Uterus (tissue), 4 donors: ENCODE results near the gene BAHCC1. TPM values are rescaled to one million over a fixed set of nuclear protein-coding genes. Genes with fewer than 3 reads are reported as not detected.
"Not testable (repeated sequence)": the region's sequence is repeated elsewhere in the genome, so short reads cannot be mapped to it uniquely, and the experiment has no call there.

Source experiments
- DNase-seq, 2 donors: peaks; one replicate each; pipeline ENCODE4 v3.0.0-alpha.2; 2019 to 2020
- H3K27ac ChIP-seq, 2 donors: fragments of 200-600 bp; sonication (generic); 1 replicate in 1 of 2; 2 replicates in 1 of 2; pipeline ENCODE4 v1.5.1; 2016 to 2018
- H3K27me3 ChIP-seq, 2 donors: fragments of 200-600 bp; sonication (generic); one replicate each; pipeline ENCODE4 v1.5.1; 2018 to 2019; ENCODE audit warnings: control low read depth in 1 of 2
- H3K36me3 ChIP-seq, 2 donors: fragments of 200-600 bp; sonication (generic); one replicate each; pipeline ENCODE4 v1.5.1; 2019; ENCODE audit warnings: control low read depth in 1 of 2
- H3K4me1 ChIP-seq, 2 donors: fragments of 200-600 bp; sonication (generic); one replicate each; pipeline ENCODE4 v1.5.1; 2018 to 2019; ENCODE audit warnings: control low read depth in 1 of 2
- H3K4me3 ChIP-seq, 2 donors: fragments of 200-600 bp; sonication (generic); 1 replicate in 1 of 2; 2 replicates in 1 of 2; pipeline ENCODE4 v1.5.1; 2018 to 2019; ENCODE audit warnings: mild to moderate bottlenecking in 1 of 2
- H3K9me3 ChIP-seq, 2 donors: fragments of 200-600 bp; sonication (generic); one replicate each; pipeline ENCODE4 v1.5.1; 2019; ENCODE audit warnings: control low read depth in 1 of 2
- POLR2A ChIP-seq, 2 donors: fragments of 450-650 bp; IDR thresholded peaks; one replicate each; pipeline ENCODE4 v1.6.1; 2016; ENCODE audit warnings: antibody characterized with exemption in 2 of 2, mild to moderate bottlenecking in 1 of 2, moderate library complexity in 1 of 2
- intact Hi-C: fragments of 100-400 bp; cut with DNase I; formaldehyde crosslinking; loops from one replicate; pipeline ENCODE4 v1.15.1; 2023; ENCODE audit warnings: low total_unique reads
- total RNA-seq, 4 donors: library from RNA; depleted of rRNA in 3 of 4; stranded (reverse); fragments of >200 nt in 3 of 4; gene quantifications; one replicate each; pipeline versions ENCODE4 v1.1.0 to v1.2.4, GENCODE V29; 2014 to 2023
- TF ChIP-seq, protein P1 (sequence below), 4 experiments: fragments of 200-600 bp in 2 of 4; fragments of 450-650 bp in 2 of 4; sonication (generic) in 2 of 4; IDR thresholded peaks; one replicate each; pipeline ENCODE4 v1.5.1; 2016 to 2019; ENCODE audit warnings: antibody characterized with exemption in 4 of 4, mild to moderate bottlenecking in 2 of 4, moderate library complexity in 1 of 4
- donor health status: DM: yes; HTN: yes; CAD: no.

Gene BAHCC1
- total RNA-seq, 4 donors from 2014 or later: 1.5 to 34.1 (median 8.5) TPM

DNA sequence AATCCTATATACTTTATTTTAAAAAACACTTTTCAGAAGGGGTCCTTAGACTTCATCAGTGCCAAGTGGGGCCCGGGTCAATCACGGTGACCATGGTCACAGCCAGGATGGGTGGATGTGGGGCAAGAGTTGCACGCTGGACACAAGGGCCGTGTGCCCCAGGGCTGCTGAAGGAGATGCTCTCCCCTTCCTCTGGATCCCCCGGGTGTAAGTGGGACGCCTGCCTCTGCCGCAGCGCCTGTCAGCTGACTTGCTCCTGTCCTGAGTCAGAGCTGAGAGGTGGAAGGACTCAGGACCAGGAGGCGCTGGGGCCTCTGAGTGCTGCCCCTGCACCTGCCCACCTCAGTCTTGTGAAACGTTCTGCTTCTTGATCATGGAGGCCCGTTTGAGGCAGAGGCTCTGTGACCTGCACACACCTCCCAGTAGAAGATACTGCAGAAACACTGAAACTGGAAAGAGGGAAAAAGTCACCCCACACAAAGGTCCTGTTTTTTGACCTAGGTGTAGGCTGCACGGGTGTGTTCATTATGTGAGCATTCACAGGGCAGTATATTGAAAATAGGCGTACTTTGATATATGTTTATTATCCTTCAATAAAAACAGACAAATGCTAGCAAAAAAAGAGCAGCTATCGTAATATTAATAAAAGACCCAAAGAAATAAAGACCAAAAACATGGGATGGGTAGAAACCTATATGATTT is 40.9 kb upstream of the BAHCC1 start:
- no peaks in the 10 kb centered on the region for H3K4me1 ChIP-seq
- intact Hi-C loops: no loop called here
- no peaks in the 10 kb centered on the region for H3K36me3 ChIP-seq
- TF ChIP-seq, protein P1, sequence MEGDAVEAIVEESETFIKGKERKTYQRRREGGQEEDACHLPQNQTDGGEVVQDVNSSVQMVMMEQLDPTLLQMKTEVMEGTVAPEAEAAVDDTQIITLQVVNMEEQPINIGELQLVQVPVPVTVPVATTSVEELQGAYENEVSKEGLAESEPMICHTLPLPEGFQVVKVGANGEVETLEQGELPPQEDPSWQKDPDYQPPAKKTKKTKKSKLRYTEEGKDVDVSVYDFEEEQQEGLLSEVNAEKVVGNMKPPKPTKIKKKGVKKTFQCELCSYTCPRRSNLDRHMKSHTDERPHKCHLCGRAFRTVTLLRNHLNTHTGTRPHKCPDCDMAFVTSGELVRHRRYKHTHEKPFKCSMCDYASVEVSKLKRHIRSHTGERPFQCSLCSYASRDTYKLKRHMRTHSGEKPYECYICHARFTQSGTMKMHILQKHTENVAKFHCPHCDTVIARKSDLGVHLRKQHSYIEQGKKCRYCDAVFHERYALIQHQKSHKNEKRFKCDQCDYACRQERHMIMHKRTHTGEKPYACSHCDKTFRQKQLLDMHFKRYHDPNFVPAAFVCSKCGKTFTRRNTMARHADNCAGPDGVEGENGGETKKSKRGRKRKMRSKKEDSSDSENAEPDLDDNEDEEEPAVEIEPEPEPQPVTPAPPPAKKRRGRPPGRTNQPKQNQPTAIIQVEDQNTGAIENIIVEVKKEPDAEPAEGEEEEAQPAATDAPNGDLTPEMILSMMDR (IDR thresholded peaks at IDR 0.05): no peak
- TF ChIP-seq POLR2A (IDR thresholded peaks at IDR 0.05): no peak
- no peak overlapping the region for H3K27ac ChIP-seq
- no peak for DNase-seq
- no peaks in the 10 kb centered on the region for H3K9me3 ChIP-seq
- H3K4me3 ChIP-seq: no peak overlapping the region
- H3K27me3 ChIP-seq: no peaks in the 10 kb centered on the region

DNA sequence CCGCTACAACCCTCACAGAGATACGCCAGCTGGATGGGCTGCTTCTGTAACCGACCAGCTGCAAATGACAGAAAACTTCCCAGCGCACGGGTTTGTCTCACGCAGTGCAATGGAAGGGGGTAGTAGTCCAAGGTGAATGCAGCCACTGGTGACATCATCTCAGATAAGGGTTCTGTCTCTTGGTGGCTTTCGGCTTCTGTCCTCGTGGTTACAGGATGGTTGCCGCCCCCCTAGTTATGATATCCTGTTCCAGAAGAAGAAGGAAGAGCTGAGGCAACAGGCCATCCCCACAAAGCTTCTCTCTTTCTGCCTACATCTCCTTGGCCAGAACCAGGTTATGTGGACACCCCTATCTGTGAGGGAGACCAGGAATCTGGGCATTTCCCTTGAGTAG is 40.3 kb upstream of the BAHCC1 start:
- DNase-seq: no peak
- Histone ChIP-seq H3K4me1 (no peaks in the 10 kb centered on the region), H3K4me3 (no peak overlapping the region), H3K9me3 (no peaks in the 10 kb centered on the region), H3K27ac (no peak overlapping the region), H3K36me3 (no peaks in the 10 kb centered on the region), H3K27me3 (no peaks in the 10 kb centered on the region)
- TF ChIP-seq, protein P1 (IDR thresholded peaks at IDR 0.05): no peak
- TF ChIP-seq POLR2A (IDR thresholded peaks at IDR 0.05): no peak
- intact Hi-C loops: no loop called here

- no peak for DNase-seq
- Histone ChIP-seq H3K9me3 (no peaks in the 10 kb centered on the region), H3K36me3 (no peaks in the 10 kb centered on the region), H3K27ac (no peak overlapping the region), H3K27me3 (no peaks in the 10 kb centered on the region), H3K4me3 (no peak overlapping the region), H3K4me1 (no peaks in the 10 kb centered on the region)
- intact Hi-C loops: no loop called here
- TF ChIP-seq, protein P1 (IDR thresholded peaks at IDR 0.05): no peak
- no peak for TF ChIP-seq POLR2A (IDR thresholded peaks at IDR 0.05)
These were observed 36.0 kb upstream of the BAHCC1 start for GRCh38 chr17:81359218-81359617.

- DNase-seq, H3K9me3 ChIP-seq, intact Hi-C loops, H3K27ac ChIP-seq, H3K27me3 ChIP-seq, H3K36me3 ChIP-seq, H3K4me1 ChIP-seq, H3K4me3 ChIP-seq: not testable (repeated sequence)
These were observed 33.3 kb upstream of the BAHCC1 start for GRCh38 chr17:81362001-81362400.

GRCh38 chr17:81364278-81365147 is 30.7 kb upstream of the BAHCC1 start:
- Histone ChIP-seq H3K27ac (no peak overlapping the region), H3K27me3 (no peaks in the 10 kb centered on the region), H3K36me3 (no peaks in the 10 kb centered on the region), H3K4me1 (peaks cover 0 to 3% of the 10 kb centered on the region in 2 donors), H3K9me3 (no peaks in the 10 kb centered on the region), H3K4me3 (no peak overlapping the region)
- intact Hi-C loops: no loop called here
- TF ChIP-seq, protein P1 (IDR thresholded peaks at IDR 0.05): no peak
- no peak for TF ChIP-seq POLR2A (IDR thresholded peaks at IDR 0.05)
- DNase-seq: no peak
